ENCODE data around the gene PHEX.

Gene PHEX

GRCh38 chrX:22041907-22042530, 9.9 kb downstream of the PHEX start:
- no peak for DNase-seq

- DNase-seq: no peak
Measured at GRCh38 chrX:22043872-22044271, 11.7 kb downstream of the PHEX start.

DNA sequence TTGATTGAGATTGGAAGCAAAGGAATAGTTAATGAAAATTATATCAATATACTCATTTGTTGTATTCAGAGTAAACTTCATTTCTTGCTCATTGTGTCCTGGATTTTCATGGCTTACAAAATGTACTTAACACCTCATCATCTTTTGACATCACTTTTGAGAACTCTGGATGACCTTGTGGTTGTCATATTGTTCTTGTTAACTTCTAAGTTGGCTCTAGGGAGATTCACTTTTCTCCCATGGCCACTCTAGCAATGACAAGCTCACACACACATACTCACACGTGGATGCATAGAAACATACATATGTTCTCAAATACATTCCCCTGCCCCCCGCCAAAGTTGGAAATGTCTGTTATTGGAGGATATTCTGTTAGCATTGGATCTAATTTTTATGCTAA, 15.3 kb downstream of the PHEX start:
- DNase-seq: no peak

DNA sequence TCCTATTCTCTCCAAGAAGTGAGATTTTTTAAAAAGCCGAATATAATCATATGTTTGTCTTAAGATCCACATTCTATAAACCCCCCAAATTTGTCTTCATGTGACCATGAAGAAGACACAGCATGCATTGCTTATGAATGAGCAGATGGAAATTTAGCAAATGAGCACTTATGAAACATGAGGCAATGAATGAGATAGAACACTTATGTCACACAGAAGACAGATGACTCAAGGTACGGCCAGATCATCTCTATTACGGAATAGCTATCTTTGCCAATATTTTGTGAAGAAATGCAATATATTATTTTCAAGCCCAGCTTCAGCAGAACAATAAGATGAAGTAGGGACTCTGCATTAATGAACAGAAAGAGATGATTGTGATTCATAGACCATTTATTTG, 21.4 kb downstream of the PHEX start:
- DNase-seq: no peak

DNA sequence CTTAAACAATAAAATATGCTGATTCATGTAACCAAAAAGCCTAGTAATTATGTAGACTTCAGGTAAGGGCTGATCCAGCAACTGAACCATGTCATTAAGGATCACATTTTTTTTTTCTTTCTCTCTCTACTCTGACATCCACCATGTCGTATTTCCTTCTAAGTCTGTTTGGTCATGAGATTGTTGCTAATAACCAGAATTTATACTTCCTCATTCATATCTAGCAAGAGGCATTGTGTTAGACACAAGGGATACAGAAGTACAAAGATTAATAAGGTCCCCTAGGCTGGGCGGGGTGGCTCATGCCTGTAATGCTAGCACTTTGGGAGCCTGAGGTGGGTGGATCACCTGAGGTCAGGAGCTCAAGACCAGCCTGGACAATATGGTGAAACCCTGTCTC, 24.1 kb downstream of the PHEX start:
- no peak for DNase-seq

DNA sequence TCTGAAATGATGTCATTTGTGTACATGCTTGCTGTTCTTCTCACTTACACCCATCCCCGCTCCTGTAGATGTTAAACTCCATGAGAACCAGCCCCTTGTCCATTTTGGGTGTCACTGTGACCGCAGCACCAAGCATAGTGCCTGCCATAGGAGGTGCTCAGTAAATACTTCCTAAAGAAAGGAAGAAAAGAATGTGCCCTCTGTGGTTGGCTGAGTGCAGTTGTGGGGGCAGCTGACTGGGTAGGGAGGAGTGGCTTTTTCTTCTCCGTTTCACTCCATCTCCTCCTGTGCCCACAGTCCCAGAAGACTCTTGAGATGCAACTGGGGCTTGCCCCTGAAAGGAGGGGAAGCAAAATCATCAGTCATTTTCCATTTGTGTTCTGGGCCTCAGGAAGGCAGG, 25.5 kb downstream of the PHEX start:
- DNase-seq: no peak

GRCh38 chrX:22059775-22060174, 27.6 kb downstream of the PHEX start:
- no peak for DNase-seq

DNA sequence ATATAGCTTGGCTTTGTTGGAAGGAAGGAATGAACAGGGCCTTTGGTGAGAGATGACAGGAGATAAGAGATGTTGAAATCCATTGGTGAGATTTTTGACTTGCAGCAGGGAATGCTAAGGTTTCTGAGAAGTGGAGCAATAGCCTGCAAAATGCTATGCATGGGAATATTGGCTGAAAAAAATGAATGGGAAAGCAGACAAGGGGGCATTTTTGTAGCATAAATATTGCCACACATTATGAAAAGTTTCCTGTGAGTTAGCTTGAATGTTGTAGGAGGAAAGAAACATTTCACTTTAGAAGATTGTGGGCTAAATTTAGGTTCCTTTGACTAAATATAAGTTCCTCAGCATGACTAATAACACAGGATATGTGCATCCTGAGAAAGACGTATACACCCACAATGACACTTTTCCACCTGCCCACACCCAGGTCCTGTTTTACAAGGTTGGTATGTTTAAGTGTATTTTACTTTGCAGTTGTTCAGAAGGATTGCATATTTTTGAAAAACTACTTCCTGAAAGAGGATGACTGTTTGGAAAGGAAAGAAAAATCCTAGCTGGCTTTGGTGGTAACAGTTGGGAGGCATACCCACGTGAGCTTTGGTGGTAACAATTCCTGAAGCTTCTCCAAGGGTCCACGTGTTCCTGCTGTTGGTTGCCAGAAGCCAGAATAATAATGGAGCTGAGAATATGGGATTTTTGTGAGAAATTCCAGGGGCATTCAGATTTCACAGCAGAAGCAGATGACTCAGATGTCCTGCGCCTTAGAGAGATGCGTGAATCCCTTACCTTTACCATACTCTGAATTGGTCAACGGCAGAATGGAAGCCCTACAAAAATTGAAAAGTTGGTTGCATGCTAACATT, 28.5 kb downstream of the PHEX start:
- peak in 1 of 2 experiments; percentile 34 for DNase-seq

GRCh38 chrX:22063284-22063683, 31.2 kb downstream of the PHEX start:
- peak; percentile 24 to 43 for DNase-seq

GRCh38 chrX:22069586-22069985, 37.5 kb downstream of the PHEX start:
- no peak for DNase-seq

- no peak for DNase-seq
Measured at GRCh38 chrX:22073928-22074327, 41.8 kb downstream of the PHEX start.

GRCh38 chrX:22078117-22078516, 46.0 kb downstream of the PHEX start:
- no peak for DNase-seq

- DNase-seq: peak; percentile 27 to 58
Measured at GRCh38 chrX:22081475-22082092, 49.5 kb downstream of the PHEX start.

DNA sequence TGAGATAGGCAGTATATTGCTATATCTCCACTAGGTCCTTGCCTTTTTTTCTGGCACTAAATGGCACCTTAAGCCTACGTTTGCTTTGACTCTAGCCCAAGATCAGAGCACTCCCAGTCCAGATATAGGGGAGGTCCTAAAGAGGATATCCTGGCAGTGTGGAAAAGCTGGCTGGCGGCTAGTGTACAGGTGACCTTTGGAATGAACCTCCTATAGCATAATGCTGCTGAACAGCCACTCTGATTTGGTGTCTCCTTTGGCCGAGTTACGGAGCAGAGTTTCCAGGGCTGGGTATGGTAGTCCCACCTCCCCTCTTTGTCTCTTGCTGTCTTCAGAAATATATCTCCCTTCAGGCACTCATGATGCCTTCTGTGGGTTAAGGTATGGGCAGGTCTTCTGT, 53.9 kb downstream of the PHEX start:
- no peak for DNase-seq

- DNase-seq: no peak
Measured at GRCh38 chrX:22087011-22087557, 55.0 kb downstream of the PHEX start.

- no peak for DNase-seq
Measured at GRCh38 chrX:22088326-22088725, 56.2 kb downstream of the PHEX start.

DNA sequence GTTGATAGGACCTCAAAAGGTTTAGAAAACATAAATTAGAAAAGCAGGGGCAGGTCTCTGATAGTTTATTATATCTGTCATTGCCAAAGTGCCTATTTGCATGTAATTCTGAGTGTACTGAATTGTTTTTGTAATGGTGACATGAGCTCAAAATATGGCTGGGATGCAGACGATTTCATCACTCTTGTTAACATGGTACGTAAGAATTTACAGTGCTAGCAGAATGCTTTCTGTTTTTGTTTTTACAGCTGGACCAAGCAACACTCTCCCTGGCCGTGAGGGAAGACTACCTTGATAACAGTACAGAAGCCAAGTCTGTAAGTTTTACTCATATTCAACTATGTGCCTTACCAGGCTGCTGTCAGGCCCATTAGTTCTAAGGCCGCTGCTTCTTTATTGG, 58.1 kb downstream of the PHEX start:
- DNase-seq: no peak

GRCh38 chrX:22093550-22093949, 61.4 kb downstream of the PHEX start:
- DNase-seq: no peak

GRCh38 chrX:22095286-22095685, 63.2 kb downstream of the PHEX start:
- DNase-seq: no peak

- no peak for DNase-seq
Measured at GRCh38 chrX:22095856-22096255, 63.7 kb downstream of the PHEX start.

GRCh38 chrX:22097012-22097694, 65.0 kb downstream of the PHEX start:
- no peak for DNase-seq

DNA sequence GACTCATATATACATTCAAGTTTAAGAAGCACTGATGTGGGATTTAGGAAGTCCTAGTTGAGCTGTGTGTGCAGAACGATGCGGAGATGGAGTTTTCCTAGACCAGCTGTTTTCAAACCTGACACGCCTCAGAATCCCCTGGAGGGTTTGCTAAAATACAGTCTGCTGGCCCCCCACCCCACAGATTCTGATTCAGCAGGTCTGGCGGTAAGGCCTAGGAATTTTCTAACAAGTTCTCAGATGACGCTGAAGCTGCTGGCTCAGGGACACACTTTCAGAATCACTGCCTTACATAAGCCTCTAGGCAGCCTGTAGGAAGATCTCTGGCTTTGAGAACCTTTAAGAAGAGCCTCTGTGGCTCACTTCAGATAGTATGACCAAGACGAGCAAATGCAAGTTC, 73.1 kb downstream of the PHEX start:
- DNase-seq: no peak

DNA sequence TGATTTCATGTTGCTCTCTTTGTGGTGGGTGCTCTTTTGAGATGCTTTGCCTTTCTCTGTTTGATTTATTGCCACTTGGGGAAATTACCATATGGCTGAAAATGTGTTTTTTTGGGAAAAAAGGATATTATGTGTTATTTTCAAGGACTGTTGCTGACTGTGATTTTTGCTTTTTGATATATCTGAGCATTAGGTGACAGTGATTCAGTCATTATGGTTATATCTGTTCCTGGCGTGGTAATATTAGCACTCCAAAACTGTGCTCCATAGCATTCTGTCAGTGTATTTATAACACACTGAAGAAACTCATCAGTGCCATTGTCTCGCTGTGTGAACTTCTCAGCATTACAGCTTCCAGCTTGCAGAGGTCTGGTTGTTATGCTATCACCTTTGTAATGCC, 73.8 kb downstream of the PHEX start:
- DNase-seq: no peak

All from stimulated activated CD4-positive, alpha-beta T cell treated with anti-CD3 and anti-CD28 coated beads, Interleukin-4, amount 100 ng/mL, for 4 hours (primary cell).